GM18511 (cell line): ENCODE measurements around the gene ZNF747.

Source experiments
- ATAC-seq: cut with Tn5 transposase; IDR thresholded peaks from one replicate; pipeline ENCODE4 v1.9.1; 2021; ENCODE audit warnings: mild to moderate bottlenecking, moderate library complexity; ENCODE audit not compliant: unreplicated experiment

ZNF747 gene

DNA sequence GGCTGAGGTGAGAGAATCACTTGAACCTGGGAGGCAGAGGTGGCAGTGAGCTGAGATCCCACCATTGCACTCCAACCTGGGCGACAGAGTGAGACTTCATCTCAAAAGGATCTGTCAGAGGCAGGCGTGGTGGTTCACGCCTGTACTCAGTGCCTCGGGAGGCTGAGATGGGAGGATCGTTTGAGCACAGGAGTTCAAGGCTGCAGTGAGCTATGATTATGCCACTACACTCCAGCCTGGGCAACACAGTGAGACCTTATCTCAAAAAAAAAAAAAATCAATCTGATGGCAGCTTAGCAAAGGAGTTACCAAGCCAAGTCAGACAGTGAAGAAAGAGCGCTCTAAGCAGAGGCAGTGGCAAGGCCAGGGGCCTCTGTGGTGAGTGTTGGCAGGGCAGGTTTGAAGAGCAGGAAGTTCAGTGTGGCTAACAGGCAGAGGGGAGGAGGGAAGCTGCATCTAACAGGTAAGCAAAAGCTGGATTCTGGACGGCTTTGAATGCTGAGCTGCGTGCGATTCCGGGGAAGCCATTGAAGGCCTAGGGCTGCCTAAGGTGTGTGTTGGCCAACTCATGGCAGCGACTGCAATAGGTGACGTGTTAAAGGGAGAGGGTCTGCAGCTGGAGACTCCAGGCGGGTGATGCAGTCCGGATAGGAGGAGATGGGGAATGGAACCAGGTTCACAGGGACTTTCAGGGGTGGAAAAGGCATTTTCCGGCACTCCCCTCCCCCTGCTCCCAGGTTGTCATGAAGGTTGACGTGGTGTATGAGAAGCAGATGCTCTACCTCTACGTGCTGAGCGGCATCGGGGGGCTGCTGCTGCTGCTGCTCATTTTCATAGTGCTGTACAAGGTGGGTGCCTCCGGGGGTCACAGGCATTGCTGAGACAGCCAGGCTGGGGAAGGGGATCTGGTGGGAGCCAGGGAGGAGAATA, 15.3 kb downstream of the ZNF747 start:
- ATAC-seq = no peak

DNA sequence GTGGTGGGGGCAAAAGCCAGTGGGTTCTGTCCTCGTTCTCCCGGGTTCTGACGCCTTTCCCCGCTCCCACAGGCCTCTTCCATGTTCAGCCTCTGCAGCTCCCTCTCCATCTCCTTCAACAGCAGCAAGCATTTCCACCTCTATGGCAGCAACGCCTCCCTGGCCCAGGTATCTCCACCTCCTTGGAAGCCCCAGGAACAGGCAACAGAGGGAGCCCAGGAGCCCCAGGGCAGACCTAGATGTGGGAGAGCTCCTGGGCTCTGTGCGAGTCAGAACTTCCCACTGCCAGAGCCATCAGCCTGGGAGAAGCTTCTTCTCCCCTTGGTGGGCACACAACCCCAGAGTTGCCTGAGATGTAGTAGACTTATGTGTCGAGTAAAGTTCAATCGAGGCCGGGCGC, 16.1 kb downstream of the ZNF747 start:
- no peak for ATAC-seq

DNA sequence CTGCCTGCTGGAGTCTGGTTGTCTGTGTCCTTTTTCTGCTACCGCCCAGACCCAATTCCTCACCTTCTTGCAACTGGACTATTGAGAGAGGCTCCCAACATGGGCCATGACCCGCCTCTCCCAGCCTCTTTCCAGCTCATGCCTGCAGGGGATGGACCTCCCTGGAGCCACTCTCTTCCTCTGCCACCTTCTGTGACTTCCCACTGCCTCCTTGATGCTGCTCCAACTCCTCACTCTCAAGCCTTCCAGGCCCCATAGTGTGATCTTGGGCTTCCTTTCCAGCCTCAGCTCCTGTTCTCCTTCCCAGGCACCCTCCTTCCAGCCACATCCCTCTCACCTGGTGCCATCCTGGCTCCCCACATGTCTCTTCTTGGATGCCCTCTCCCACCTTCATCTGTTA, 19.4 kb downstream of the ZNF747 start:
- no peak for ATAC-seq

DNA sequence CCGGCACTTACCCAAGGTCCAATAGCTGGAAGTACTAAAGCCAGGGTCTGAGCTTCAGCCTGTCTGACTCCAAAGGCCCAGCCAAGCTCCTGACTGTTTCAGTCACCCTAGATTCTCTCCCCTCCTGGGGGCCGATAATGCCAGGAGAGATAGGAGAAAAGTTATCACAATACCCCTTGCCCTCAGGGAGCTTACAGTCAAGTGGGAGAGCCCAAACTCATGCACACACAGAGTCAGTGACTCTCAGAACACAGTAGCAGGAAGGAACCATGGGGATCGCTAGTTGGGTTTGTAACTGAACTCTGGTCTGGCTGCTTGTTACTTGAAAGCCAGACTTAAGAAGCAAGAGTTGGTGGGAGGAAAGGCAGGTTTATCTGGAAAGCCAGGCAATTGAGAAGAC, 23.1 kb downstream of the ZNF747 start:
- ATAC-seq = no peak

DNA sequence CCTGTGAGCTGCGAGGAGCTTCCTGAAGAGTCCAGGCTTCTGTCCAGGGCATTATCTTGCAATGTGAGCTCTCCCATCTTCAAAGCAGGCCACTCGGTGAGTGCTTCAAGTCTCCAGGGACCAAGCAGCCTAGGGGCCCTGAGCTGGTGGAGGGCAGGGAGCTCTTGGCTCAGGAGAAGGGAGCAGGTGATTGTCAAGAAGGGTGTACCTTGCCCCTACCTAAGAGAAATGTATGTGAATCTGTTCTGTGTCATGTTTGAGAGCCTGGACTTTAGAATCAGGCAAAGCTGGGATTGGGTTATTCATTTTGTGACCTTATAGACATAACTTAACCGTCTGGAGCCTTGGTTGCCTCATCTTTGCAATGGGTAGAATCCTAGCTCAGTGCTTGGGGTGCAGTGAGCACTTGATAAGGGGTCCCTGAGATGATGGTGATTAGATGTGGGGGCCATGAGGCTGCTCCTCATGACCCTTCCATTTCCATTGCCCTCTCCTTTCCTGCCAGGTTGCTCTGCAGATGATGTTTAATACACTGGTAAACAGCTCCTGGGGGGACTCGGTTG, 24.2 kb downstream of the ZNF747 start:
- no peak for ATAC-seq

DNA sequence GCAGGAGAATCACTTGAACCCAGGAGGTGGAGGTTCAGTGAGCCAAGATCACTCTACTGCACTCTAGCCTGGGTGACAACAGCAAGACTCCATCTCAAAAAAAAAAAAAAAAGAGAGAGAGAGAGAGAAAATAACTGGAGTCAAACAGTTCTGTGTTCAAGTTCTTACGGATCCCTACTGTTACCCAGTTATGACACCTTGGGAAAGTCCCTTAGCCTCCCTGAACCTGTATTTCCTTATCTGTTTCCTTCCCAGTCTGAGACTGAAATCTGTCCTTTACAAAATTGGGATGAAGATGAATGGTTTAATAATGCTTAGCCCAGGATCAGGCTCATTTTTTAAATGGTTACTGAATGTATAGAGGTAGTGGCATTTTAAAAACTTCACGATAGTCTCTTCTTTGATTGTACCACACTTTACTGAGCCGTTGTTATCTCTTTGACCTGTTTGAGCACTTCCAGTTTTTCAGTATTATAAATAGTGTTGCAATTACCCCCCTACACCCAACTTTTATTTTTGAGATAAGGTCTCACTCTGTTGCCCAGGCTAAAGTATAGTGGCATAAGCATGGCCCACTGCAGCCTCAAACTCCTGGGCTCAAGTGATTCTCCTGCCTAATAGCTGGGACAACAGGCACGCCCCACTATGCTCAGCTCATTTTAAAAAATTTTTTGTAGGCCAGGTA, 25.4 kb downstream of the ZNF747 start:
- no peak for ATAC-seq

DNA sequence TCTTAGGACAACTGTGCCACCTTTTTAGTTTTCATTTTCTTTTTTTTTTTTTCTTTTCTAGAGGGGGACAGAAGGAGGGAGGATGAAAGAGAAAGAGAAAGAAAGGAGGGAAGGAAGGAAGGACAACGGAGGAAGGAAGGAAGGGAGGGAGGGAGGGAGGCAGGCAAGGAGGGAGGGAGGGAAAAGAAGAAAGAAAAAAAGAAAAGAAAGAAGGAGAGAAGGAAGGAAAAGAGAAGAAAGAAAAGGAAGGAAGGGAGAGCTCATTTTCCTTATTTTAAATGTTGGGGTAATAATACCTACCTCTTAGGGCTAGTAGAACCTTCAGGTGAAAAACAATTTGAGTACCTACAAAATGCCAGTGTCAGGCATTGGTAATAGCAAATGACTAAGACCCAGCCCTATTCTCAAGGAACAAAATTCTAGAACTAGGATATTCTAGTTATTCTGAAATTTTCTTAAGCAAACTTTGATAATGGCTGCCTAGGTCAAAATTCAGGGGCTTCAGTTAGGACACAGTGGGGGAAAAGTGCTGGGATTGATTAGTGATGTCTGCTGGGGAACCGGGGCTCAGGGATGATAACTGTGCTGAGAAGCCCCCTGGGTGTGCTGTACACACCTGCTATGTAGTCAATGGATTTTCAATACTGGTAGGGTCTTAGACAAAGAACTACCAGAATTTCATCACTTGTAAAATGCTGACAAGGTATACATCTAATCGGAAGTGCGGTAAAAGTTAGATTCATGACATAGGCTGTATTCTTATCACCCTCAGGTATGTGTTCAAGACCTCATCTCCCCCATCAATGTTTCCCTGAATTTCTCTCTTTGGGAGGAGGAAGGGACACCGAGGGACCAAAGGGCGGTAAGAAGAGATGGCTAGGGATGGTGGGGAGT, 31.0 kb downstream of the ZNF747 start:
- ATAC-seq = no peak

DNA sequence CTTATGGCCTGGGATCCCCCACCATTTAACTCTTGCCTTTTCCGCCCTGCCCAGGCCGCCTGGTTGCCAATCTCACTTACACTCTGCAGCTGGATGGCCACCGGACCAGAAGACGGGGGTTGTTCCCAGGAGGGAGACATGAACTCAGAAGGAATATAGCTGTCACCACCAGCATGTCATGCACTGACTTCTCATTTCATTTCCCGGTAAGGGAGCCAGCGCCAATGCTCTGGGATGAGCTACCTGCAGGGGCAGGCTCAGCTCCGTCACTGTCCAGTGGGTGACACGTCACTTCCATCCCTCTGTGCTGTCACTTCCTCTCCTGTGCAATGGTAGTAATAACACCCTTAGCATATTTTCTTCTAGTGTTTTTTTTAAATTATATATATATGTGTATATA, 35.4 kb downstream of the ZNF747 start:
- no peak for ATAC-seq

DNA sequence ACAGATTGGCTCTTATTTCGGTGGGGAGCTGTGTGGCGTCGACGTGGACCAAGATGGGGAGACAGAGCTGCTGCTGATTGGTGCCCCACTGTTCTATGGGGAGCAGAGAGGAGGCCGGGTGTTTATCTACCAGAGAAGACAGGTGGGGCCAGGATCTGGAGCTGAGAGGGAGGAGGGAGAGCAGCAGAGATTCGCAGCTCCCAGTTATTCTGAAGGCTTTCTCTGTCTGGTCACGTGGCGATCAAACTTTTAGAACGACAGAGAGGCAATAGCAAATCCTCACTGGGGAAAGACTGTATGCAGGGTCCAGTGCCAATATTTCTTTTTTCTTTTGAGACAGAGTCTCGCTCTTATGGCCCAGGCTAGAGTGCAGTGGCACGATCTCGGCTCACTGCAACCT, 39.9 kb downstream of the ZNF747 start:
- ATAC-seq = no peak

DNA sequence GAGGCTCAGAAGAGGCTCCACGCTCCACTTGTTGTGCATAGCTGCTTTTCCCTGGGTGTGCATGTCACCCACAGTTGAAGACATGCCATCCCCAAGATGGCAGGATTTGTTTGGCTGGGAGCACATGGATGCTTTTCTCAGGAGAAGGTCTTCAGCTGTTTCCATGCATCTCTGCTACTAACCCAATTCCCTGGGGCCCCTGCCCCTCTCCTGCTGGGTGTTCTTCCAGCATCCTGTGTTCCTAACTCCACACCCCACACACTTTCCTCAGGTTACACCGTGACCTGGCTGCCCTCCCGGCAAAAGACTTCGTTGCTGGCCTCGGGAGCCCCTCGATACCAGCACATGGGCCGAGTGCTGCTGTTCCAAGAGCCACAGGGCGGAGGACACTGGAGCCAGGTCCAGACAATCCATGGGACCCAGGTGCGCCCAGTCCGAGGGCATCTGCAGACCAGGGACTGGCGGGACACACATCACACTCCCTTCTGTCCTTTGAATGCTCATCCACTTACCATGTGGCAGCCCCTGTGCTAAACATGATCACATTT, 40.6 kb downstream of the ZNF747 start:
- no peak for ATAC-seq

DNA sequence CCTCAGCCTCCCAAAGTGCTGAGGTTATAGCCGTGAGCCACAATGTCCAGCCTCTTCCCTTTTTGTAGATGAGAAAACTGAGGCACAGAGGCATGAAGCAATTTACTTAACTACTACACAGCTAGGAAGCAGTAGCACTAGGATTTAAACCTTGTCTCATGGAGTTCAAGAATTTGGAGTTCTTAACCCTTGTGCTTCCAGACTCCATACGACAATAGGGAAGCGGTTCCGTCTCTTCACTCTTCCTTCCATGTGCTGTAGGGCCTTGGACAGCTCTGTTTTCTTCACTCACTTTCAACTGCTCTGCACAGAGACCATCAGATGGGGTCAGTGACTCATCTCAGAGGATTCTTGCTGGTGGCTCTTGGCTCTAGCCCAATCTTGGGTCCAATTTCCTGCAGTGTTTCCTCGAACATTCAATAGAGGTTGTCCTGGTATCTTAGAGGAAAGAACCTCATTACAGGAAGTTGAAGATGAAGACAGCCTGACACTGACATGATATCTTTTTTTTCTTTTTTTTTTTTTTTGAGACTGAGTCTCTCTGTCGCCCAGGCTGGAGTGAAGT, 42.8 kb downstream of the ZNF747 start:
- ATAC-seq = no peak

DNA sequence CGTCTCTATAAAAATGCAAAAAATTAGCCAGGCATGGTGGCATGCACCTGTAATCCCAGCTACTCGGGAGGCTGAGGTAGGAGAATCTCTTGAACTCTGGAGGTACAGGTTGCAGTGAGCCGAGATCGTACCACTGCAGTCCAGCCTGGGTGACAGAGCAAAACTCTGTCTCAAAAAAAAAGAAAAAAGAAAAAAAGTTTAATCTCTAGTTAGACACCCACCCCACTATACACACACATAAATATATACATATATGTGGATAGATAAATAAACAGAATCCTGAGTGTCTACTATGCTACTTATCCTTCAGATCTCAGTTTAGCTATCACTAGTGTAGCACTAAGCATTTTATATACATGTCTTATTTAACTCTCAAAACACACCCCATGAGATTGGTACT, 43.4 kb downstream of the ZNF747 start:
- no peak for ATAC-seq

DNA sequence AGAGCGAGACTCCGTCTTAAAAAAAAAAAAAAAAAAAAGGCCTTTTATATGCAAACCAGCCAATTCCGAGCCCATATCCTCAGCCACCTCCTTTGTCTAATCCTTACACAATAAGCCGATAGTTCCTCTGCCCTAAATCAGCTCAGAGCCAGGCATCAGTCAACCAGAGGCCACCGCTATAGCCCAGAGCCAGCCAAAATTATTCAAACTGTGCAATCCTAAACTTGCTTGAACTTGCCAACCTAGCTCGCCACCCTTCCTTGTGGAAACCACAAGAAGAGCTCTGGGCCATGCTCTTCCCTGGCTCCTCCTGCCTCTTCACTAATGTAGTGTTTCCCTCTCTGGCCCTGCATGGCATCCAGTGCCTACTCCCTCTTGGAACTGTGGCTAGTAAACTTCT, 44.4 kb downstream of the ZNF747 start:
- ATAC-seq = no peak

DNA sequence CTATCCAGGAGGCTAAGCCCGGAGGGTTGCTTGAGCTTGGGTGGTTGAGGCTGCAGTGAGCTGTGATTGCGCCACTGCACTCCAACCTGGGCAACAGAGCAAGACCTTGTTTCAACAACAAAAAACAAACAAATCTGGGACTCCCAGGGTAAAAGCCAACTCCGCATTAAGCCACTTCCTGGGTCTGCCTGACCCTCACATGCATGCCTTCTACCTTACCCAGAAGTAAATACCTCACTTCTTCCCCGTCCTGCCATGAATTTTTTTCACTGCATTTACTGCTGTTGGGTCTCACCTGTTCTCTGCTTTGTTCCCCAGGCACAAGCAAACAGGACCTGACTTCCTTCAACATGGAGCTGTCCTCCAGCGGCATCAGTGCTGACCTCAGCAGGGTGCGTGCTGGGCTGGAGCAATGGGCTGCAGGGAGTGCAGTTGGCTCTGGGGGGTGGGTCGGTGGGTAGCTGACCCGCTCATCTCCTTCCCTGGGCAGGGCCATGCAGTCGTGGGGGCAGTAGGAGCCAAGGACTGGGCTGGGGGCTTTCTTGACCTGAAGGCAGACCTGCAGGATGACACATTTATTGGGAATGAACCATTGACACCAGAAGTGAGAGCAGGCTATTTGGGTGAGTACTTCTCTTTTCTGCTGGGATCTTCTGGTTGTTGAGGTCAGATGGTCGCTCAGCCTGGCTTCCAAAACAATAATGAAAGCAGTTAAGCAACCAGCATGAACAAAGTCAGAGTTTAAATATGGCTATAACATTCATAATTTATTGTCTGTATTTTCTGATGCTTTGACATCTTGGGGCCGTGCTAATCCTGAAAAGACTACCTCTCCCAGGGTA, 45.7 kb downstream of the ZNF747 start:
- no peak for ATAC-seq

DNA sequence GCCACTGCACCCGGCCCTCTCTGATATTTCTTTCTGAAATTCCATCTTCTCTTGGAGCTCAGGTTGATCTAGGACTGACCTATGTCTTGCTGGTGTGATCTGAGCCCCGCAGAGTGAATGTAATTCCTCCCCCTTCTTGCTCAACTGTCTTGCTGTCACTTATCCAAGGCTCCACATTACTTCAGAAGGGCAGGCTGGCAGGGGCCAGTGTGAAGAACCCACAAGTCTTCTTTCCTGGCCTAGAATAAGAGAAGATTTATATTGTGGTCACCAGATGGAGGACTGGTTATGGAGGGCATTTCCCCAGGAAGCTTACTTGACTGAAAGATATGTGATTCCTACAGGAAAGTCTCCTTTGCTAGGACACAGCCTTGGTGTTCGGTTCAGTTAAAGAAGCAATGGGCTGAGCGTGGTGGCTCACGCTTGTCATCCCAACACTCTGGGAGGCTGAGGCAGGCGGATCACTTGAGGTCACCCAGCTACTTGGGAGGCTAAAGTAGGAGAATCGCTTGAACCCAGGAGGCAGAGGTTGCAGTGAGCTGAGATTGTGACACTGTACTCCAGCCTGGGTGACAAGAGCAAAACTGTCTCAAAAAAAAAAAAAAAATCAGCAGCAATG, 48.7 kb downstream of the ZNF747 start:
- ATAC-seq = no peak

DNA sequence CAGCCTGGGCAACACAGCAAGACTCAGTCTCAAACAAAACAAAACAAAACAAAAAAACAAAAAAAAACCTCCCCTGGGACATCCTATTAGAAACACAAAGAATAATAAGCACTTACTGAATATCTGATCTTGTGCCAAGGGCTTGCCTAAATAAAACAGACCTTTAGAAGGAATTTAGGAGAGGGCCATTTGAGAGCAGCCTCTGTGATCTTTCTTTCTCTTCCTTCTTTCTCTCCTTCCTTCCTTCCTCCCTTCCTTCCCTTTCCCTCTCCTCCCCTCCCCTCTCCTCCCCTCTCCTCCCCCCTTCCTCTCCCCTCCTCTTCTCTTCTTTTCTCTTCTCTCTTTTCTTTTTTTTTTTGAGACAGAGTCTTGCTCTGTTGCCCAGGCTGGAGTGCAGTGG, 49.8 kb downstream of the ZNF747 start:
- no peak for ATAC-seq

DNA sequence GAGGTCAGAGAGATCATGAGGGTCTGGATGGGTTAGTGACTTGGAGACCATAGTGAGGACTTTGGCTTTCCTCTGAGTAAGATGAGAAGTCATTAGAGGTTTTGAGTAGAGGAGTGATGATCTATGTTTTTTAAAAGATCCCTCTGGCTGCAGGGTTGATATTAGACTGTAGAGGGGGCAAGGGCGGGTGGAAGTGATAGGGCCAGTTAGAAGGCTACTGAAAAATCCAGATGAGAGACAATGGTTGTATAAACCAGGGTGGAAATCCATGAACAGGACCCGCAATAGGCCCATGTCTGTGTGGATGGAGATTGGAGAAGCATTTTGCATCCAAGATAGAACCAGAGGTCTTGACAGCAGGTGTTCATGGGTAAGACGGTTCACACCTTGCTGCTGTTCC, 52.3 kb downstream of the ZNF747 start:
- no peak for ATAC-seq

DNA sequence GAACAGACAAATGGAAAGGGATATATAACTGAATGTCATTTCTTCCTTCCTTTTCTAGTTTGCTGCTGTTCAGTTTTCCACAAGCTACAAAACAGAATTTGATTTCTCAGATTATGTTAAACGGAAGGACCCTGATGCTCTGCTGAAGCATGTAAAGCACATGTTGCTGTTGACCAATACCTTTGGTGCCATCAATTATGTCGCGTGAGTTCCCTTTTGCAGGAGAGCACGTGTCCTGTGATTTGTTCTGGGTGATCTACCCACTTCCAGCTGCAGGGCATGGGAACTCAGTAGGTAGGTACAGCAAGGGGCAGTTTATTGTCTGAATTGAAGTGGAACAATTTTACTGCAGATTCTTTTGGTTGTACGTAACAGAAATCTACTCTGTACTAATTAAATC, 53.3 kb downstream of the ZNF747 start:
- ATAC-seq = no peak
